Progenitor cell of endocrine pancreas (in vitro differentiated cells): Measurements from ENCODE around the gene OR9A2. TPM values are rescaled to one million over a fixed set of nuclear protein-coding genes. Genes with fewer than 3 reads are reported as not detected.
A peak's percentile ranks its signal among the peaks of the same experiment; 100 is the strongest.

ENCODE experiments used
- DNase-seq: peaks from one replicate; pipeline ENCODE4 v3.0.0; 2021; ENCODE audit warnings: low spot score; ENCODE audit not compliant: unreplicated experiment
- H3K27ac Mint-ChIP-seq: 2 replicates; pipeline ENCODE4 v1.8.0; 2021; ENCODE audit warnings: mild to moderate bottlenecking, moderate library complexity, mixed read lengths
- H3K27me3 Mint-ChIP-seq: 2 replicates; pipeline ENCODE4 v1.8.0; 2021; ENCODE audit warnings: mixed read lengths
- H3K36me3 Mint-ChIP-seq: 2 replicates; pipeline ENCODE4 v1.8.0; 2022; ENCODE audit warnings: mixed read lengths; ENCODE audit not compliant: insufficient read depth
- H3K4me1 Mint-ChIP-seq: 2 replicates; pipeline ENCODE4 v1.8.0; 2021; ENCODE audit warnings: low read depth, mixed read lengths
- H3K4me3 Mint-ChIP-seq: 2 replicates; pipeline ENCODE4 v1.8.0; 2021; ENCODE audit warnings: low read depth, mild to moderate bottlenecking, moderate library complexity, mixed read lengths
- H3K9me3 Mint-ChIP-seq: 2 replicates; pipeline ENCODE4 v1.8.0; 2021; ENCODE audit warnings: low read depth, mixed read lengths
- total RNA-seq: library from RNA; stranded (reverse); gene quantifications from 2 replicates; pipeline ENCODE4 v1.2.1, GENCODE V29; 2021
- TF ChIP-seq, protein P1 (sequence below): fragments of 200-600 bp; sonication (generic); IDR thresholded peaks from one replicate; pipeline ENCODE4 v1.5.0; 2021; ENCODE audit warnings: antibody characterized with exemption, mild to moderate bottlenecking; ENCODE audit not compliant: unreplicated experiment

OR9A2 gene
- total RNA-seq, 1 donor from 2014 or later, result not detected

DNA sequence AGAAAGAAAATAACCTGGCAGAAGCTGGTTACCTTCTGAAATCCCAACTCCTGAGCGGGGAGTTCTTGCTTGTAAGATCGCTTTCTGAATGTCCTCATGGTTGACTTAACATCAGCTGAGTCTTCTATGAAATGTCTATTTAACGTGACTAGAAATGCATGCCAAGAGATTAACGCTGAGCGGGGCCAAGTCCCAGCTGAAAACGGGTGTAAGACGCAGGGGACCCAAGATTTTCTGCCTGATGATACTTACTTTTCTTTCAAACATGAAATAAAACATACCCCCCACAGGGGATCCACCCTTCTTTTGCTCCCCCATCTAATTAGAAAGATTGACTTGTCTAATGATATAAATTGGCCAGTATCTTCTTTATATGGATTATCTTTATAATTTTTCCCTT is 14.9 kb downstream of the OR9A2 start:
- Mint-ChIP-seq H3K4me1 (peaks cover 2% of the 10 kb centered on the region), H3K9me3 (no peaks in the 10 kb centered on the region), H3K27me3 (peaks cover 47% of the 10 kb centered on the region), H3K4me3 (no peak overlapping the region), H3K36me3 (no peaks in the 10 kb centered on the region), H3K27ac (no peak overlapping the region)
- TF ChIP-seq, protein P1, sequence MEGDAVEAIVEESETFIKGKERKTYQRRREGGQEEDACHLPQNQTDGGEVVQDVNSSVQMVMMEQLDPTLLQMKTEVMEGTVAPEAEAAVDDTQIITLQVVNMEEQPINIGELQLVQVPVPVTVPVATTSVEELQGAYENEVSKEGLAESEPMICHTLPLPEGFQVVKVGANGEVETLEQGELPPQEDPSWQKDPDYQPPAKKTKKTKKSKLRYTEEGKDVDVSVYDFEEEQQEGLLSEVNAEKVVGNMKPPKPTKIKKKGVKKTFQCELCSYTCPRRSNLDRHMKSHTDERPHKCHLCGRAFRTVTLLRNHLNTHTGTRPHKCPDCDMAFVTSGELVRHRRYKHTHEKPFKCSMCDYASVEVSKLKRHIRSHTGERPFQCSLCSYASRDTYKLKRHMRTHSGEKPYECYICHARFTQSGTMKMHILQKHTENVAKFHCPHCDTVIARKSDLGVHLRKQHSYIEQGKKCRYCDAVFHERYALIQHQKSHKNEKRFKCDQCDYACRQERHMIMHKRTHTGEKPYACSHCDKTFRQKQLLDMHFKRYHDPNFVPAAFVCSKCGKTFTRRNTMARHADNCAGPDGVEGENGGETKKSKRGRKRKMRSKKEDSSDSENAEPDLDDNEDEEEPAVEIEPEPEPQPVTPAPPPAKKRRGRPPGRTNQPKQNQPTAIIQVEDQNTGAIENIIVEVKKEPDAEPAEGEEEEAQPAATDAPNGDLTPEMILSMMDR, result no peak
- no peak for DNase-seq

DNA sequence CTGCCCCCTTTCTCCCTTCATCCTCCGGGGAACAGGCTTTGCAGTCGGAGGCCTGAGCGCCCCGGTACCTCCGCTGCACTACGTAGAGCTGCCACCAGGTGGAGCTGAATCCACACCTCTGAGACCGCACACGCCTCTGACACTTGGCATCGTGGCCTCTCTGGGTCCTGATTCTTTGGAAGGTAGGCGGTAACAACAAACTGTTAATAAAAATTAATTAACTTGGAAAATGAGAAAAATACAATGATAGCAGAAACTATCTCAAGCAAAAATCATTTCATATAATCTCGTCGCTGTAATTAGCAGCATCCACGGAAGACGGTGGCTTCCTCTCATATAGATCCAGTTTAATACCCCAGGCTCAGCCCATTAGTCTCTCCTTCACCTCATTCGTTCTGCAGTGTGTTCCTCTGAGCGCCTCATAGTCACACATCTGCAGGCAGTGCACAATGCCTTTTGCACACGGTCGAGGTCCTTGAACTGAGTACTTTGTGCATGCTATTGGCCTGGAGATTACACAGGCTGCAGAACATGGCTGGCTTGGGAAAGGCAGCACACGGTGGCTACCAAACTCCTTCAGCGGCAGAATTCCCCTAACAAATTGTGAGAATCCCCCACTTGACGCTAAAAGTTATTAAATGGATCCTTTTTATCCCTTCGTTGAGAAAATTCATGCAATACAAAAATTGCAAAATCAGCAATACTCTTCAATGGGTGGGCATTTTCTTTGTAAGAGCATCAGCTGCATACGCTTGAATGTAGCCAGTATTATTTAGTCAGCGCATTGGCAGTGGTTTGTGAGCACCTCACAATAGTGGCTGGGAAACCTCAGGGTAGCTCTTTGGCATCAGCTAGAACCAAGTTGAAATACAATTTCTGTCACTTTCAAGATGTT is 18.7 kb downstream of the OR9A2 start:
- H3K4me1 Mint-ChIP-seq, result no peaks in the 10 kb centered on the region
- TF ChIP-seq, protein P1, result peak; percentile 93
- H3K36me3 Mint-ChIP-seq, result no peaks in the 10 kb centered on the region
- DNase-seq, result peak; percentile 75
- H3K4me3 Mint-ChIP-seq, result no peak overlapping the region
- no peaks in the 10 kb centered on the region for H3K9me3 Mint-ChIP-seq
- peaks cover 44% of the 10 kb centered on the region for H3K27me3 Mint-ChIP-seq
- no peak overlapping the region for H3K27ac Mint-ChIP-seq

DNA sequence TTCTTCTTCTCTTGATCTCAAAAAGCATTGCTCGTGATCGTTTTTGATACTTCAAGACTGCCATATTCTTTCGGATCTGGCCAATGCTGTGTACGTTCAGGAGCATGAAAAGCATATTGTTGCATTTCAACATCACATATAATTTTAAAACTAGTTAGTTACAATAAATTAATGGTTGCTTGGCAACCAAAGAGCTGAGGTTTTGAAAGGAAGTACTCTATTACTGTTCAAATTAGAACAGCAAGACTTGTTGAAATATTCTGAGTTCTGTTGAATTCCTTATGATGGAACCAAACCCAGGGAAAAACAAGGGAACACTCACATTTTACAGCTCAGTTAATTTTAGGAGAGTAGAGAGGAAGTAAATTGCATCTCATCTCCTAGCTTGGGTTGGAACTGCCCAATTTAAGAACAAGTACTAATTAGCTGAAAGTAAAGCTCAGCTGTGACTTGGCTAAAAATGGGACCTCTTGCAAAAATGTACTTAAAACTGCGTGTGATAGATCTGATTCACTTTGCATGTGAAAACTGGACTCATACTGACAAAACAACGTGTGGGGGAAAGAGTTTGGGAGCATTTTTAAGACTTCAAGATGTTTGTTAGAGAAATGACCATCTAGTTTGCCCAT is 21.2 kb downstream of the OR9A2 start:
- no peak for DNase-seq
- Mint-ChIP-seq H3K27me3 (peaks cover 35% of the 10 kb centered on the region), H3K27ac (no peak overlapping the region), H3K4me1 (no peaks in the 10 kb centered on the region), H3K4me3 (no peak overlapping the region), H3K36me3 (peaks cover under 1% of the 10 kb centered on the region), H3K9me3 (peaks cover 4% of the 10 kb centered on the region)
- TF ChIP-seq, protein P1, result no peak

DNA sequence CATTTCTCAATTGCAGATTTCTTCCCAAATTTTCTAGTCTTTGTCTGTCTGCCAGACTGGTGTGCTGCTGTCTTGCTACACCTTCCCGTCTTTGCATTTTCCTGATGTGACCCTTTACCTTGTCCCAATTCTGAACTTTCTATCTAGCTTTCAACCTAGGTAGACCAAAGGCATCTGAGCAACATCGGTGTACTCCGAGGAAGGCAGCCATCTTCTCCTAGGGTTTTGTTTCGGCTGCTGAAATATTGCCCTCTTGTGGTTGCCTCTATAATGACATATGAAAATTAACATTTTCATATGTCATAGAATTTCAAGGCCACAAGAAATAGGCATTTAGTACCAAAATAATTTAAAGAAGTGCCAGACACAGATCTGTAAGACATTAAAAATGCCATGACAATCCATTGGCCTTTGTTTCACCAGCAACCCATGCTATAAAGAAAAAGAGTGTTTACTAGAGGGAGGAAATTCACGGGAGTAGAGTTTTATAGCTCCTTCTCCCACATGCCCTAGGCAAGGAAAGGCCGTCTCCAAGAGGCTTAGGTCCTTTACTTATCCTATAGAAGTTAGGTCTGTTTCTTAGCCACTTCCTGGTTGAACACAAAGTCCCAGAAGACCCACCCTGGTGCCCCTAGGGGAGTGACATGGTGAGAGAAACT is 23.4 kb downstream of the OR9A2 start:
- peaks cover 8% of the 10 kb centered on the region for H3K4me1 Mint-ChIP-seq
- peaks cover 1% of the 10 kb centered on the region for H3K36me3 Mint-ChIP-seq
- TF ChIP-seq, protein P1, result peak; percentile 77
- peaks cover 6% of the 10 kb centered on the region for H3K9me3 Mint-ChIP-seq
- DNase-seq, result no peak
- H3K4me3 Mint-ChIP-seq, result no peak overlapping the region
- H3K27ac Mint-ChIP-seq, result no peak overlapping the region
- H3K27me3 Mint-ChIP-seq, result peaks cover 23% of the 10 kb centered on the region

DNA sequence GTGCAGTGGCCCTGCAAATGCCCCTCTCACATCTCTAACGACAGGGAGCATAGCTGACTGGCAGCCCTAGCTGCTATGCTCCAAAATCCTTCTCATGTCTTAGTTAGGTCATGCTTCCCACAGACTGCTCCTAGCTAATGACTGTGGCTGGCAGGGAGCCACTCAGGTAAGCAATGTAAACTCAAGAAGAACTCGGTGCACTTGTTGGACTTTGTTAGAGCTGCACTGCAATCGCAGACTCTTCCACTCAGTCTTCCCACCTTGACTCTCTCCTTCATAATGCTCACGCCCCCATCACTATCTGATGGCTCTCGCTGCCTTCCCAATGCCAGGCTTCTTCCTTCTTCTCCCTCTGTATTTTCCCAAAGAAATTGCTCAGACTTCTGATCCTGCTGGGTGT is 24.0 kb downstream of the OR9A2 start:
- H3K9me3 Mint-ChIP-seq, result peaks cover 6% of the 10 kb centered on the region
- TF ChIP-seq, protein P1, result no peak
- H3K4me3 Mint-ChIP-seq, result no peak overlapping the region
- H3K4me1 Mint-ChIP-seq, result peaks cover 8% of the 10 kb centered on the region
- no peak for DNase-seq
- no peak overlapping the region for H3K27ac Mint-ChIP-seq
- H3K27me3 Mint-ChIP-seq, result peaks cover 18% of the 10 kb centered on the region
- peaks cover 1% of the 10 kb centered on the region for H3K36me3 Mint-ChIP-seq
